Ishikawa (cell line): ENCODE measurements around the gene DCLK1.

ENCODE experiments used
- CEBPB ChIP-seq: IDR thresholded peaks from 2 replicates; pipeline ENCODE4 v1.6.1; 2012
- CREB1 ChIP-seq: IDR thresholded peaks from 2 replicates; pipeline ENCODE4 v1.6.1; 2012; ENCODE audit warnings: low read depth
- EGR1 ChIP-seq: IDR thresholded peaks from 2 replicates; pipeline ENCODE4 v1.6.1; 2012
- EP300 ChIP-seq: IDR thresholded peaks from 2 replicates; pipeline ENCODE4 v1.6.1; 2012; ENCODE audit warnings: borderline replicate concordance
- FOXM1 ChIP-seq: IDR thresholded peaks from 2 replicates; pipeline ENCODE4 v1.6.1; 2012; ENCODE audit warnings: low read depth, borderline replicate concordance
- NFIC ChIP-seq: IDR thresholded peaks from 2 replicates; pipeline ENCODE4 v1.6.1; 2012
- RAD21 ChIP-seq: IDR thresholded peaks from 2 replicates; pipeline ENCODE4 v1.6.1; 2012; ENCODE audit warnings: low read depth
- TAF1 ChIP-seq: IDR thresholded peaks from 2 replicates; pipeline ENCODE4 v1.6.1; 2012; ENCODE audit warnings: low read depth, mild to moderate bottlenecking
- TCF12 ChIP-seq: IDR thresholded peaks from 2 replicates; pipeline ENCODE4 v1.6.1; 2012; ENCODE audit warnings: low read depth
- TEAD4 ChIP-seq: IDR thresholded peaks from 2 replicates; pipeline ENCODE4 v1.6.1; 2012
- YY1 ChIP-seq: IDR thresholded peaks from 2 replicates; pipeline ENCODE4 v1.6.1; 2012; ENCODE audit warnings: low read depth
- ZBTB7A ChIP-seq: IDR thresholded peaks from 2 replicates; pipeline ENCODE4 v1.6.1; 2012; ENCODE audit warnings: low read depth
- TF ChIP-seq, protein P1 (sequence below): IDR thresholded peaks from 2 replicates; pipeline ENCODE4 v1.6.1; 2012
- TF ChIP-seq, protein P2 (sequence below): IDR thresholded peaks from 2 replicates; pipeline ENCODE4 v1.6.1; 2012; ENCODE audit warnings: low read depth, mild to moderate bottlenecking
- TF ChIP-seq, protein P3 (sequence below): IDR thresholded peaks from 2 replicates; pipeline ENCODE4 v1.6.1; 2012

DCLK1 gene

DNA sequence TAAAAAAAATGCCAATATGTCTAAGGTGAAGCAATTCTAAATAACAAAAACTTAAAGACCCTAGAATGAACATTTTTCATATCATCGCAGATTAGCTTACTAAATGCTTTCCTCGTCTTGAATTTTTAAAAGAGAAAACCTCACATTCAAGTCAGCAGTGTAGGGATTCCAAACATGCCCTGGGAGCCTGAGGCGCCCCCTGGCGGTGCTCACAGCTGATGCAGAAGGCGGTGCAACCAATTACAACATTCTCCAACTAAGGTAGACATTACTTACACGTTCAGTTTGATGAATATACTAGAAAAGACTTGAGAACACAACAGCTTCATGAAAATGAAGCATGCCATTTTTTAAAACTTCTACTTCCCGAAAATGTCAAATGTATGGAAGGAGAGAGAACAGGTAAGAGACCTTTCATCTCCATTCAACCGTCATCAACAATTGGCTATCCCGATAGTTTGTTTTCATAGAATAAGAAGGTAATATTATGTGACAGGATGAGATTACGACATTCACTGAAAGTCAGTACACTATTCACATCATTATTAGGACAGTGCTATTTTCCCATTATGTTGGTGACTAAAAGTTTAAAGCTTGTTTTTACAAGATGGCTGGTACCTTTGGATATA lies 304.4 kb downstream of the DCLK1 start:
- TF ChIP-seq ZBTB7A (no peak), CEBPB (no peak), TEAD4 (no peak), FOXM1 (no peak), EP300 (no peak), YY1 (no peak), NFIC (no peak), RAD21 (no peak), TCF12 (no peak), TAF1 (no peak), EGR1 (no peak), CREB1 (no peak)
- TF ChIP-seq, protein P1, sequence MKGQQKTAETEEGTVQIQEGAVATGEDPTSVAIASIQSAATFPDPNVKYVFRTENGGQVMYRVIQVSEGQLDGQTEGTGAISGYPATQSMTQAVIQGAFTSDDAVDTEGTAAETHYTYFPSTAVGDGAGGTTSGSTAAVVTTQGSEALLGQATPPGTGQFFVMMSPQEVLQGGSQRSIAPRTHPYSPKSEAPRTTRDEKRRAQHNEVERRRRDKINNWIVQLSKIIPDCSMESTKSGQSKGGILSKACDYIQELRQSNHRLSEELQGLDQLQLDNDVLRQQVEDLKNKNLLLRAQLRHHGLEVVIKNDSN: no peak
- TF ChIP-seq, protein P2, sequence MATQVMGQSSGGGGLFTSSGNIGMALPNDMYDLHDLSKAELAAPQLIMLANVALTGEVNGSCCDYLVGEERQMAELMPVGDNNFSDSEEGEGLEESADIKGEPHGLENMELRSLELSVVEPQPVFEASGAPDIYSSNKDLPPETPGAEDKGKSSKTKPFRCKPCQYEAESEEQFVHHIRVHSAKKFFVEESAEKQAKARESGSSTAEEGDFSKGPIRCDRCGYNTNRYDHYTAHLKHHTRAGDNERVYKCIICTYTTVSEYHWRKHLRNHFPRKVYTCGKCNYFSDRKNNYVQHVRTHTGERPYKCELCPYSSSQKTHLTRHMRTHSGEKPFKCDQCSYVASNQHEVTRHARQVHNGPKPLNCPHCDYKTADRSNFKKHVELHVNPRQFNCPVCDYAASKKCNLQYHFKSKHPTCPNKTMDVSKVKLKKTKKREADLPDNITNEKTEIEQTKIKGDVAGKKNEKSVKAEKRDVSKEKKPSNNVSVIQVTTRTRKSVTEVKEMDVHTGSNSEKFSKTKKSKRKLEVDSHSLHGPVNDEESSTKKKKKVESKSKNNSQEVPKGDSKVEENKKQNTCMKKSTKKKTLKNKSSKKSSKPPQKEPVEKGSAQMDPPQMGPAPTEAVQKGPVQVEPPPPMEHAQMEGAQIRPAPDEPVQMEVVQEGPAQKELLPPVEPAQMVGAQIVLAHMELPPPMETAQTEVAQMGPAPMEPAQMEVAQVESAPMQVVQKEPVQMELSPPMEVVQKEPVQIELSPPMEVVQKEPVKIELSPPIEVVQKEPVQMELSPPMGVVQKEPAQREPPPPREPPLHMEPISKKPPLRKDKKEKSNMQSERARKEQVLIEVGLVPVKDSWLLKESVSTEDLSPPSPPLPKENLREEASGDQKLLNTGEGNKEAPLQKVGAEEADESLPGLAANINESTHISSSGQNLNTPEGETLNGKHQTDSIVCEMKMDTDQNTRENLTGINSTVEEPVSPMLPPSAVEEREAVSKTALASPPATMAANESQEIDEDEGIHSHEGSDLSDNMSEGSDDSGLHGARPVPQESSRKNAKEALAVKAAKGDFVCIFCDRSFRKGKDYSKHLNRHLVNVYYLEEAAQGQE: no peak
- TF ChIP-seq, protein P3, sequence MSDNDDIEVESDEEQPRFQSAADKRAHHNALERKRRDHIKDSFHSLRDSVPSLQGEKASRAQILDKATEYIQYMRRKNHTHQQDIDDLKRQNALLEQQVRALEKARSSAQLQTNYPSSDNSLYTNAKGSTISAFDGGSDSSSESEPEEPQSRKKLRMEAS: no peak

DNA sequence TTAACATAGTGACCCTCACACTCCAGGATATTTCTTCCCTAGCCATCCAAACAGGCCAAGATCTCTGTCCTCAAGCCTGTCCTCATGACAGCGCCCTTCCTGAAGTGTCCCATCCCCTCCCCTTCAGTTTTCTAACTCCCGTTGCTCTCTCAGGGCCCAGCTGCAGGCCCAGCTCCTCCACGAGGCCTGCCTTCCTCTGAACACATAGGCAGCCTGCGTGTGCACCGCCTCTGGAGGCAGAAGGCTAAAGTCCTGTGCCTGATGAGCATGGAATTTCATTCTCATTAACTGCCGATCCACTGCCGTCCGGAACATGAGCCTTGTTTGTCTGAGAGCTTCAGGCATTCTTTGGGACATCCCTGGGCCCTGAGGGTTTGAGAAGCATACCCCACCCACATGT lies 306.4 kb downstream of the DCLK1 start:
- TF ChIP-seq, protein P1: no peak
- TF ChIP-seq YY1 (no peak), EP300 (no peak), EGR1 (no peak), CREB1 (no peak), RAD21 (no peak), TEAD4 (no peak), ZBTB7A (no peak), TCF12 (no peak), CEBPB (no peak), NFIC (no peak), FOXM1 (no peak)
- TF ChIP-seq, protein P3: no peak
- TF ChIP-seq, protein P2: no peak

DNA sequence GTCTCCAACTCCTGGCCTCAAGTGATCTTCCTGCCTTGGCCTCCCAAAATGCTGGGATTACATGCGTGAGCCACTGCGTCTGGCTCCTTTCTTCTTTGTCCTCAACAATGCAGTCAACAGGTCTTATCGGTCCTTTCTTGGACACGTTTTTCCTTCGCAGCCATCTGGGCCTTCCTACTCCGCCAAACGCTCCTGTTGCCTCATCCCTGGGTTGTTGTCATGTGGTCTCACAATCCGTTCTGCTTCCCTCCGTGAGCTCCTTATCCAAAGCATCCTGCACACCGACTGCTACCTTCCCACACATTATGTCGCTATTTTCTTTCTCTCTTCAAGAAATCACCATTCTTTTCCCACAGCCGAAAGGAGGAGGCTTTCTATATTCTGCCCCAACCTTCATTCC lies 306.8 kb downstream of the DCLK1 start:
- TF ChIP-seq FOXM1 (no peak), EGR1 (no peak), TCF12 (no peak), ZBTB7A (no peak), YY1 (no peak), EP300 (no peak), TAF1 (no peak), RAD21 (no peak), TEAD4 (no peak), NFIC (no peak), CEBPB (no peak), CREB1 (no peak)
- TF ChIP-seq, protein P2: no peak
- TF ChIP-seq, protein P1: no peak
- TF ChIP-seq, protein P3: no peak

DNA sequence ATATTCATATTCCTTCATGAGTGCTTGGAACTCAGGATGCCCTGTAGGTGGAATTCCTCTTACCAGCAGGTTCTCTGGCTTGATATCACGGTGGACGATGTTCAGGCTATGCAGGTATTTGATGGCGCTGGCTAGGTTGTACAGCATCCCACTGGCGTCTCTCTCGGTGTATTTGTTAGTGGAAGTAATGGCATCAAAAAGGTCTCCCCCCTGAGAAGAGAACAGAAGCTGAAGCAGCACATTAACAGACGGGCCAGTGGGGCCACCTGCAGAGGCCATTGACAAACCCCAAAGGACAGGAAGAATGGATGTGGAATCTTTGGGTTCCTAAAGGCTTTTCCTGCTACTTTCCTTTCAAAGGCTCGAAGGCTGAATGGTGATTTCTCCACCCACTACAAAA lies 308.5 kb downstream of the DCLK1 start:
- no peak for TF ChIP-seq CEBPB
- no peak for TF ChIP-seq TAF1
- no peak for TF ChIP-seq RAD21
- TF ChIP-seq TCF12: no peak
- no peak for TF ChIP-seq NFIC
- TF ChIP-seq, protein P1: no peak
- TF ChIP-seq YY1: no peak
- TF ChIP-seq, protein P3: no peak
- no peak for TF ChIP-seq EGR1
- no peak for TF ChIP-seq CREB1
- no peak for TF ChIP-seq EP300
- TF ChIP-seq ZBTB7A: no peak
- TF ChIP-seq, protein P2: no peak
- TF ChIP-seq FOXM1: no peak
- no peak for TF ChIP-seq TEAD4
